HepG2 (cell line): Measurements from ENCODE around the gene PAQR6. TPM values are rescaled to one million over a fixed set of nuclear protein-coding genes. Genes with fewer than 3 reads are reported as not detected.

ENCODE experiments used
- CBX5 ChIP-seq: sonication (generic); formaldehyde crosslinking; IDR thresholded peaks from 2 replicates; pipeline ENCODE4 v1.4.0; 2020; ENCODE audit warnings: missing genetic modification reagents, borderline replicate concordance
- CREB1 ChIP-seq, 2 experiments: fragments of 450-650 bp in 1 of 2; IDR thresholded peaks; 2 replicates each; pipeline ENCODE4 v1.6.1; 2016 to 2017; ENCODE audit warnings: control low read depth in 1 of 2, mild to moderate bottlenecking in 1 of 2, missing compliant biosample characterization in 1 of 2, missing genetic modification characterization in 1 of 2
- CREM ChIP-seq, 2 experiments: sonication (generic) in 1 of 2; formaldehyde crosslinking in 1 of 2; IDR thresholded peaks; 2 replicates each; pipeline versions ENCODE4 v1.4.0 to v1.6.1; 2016 to 2020; ENCODE audit warnings: antibody characterized with exemption in 1 of 2, mild to moderate bottlenecking in 1 of 2, missing genetic modification reagents in 1 of 2
- DPF2 ChIP-seq: sonication (generic); formaldehyde crosslinking; IDR thresholded peaks from 2 replicates; pipeline ENCODE4 v1.4.0; 2020; ENCODE audit warnings: mild to moderate bottlenecking, low read depth, missing genetic modification reagents, borderline replicate concordance
- EEA1 ChIP-seq: sonication (generic); formaldehyde crosslinking; IDR thresholded peaks from 2 replicates; pipeline ENCODE4 v1.5.1; 2020; ENCODE audit warnings: mild to moderate bottlenecking, missing genetic modification reagents, borderline replicate concordance
- GABPA ChIP-seq, 2 experiments: IDR thresholded peaks; 2 replicates each; pipeline ENCODE4 v1.6.1; 2011 to 2016; ENCODE audit warnings: low read depth in 2 of 2, low read length in 1 of 2, missing biosample characterization in 1 of 2, missing genetic modification characterization in 1 of 2
- GFI1 ChIP-seq: sonication (generic); formaldehyde crosslinking; IDR thresholded peaks from 2 replicates; pipeline ENCODE4 v1.5.0; 2020; ENCODE audit warnings: missing genetic modification reagents, mild to moderate bottlenecking, borderline replicate concordance
- MAF1 ChIP-seq: sonication (generic); formaldehyde crosslinking; IDR thresholded peaks from 2 replicates; pipeline ENCODE4 v1.5.0; 2020; ENCODE audit warnings: missing genetic modification reagents, borderline replicate concordance
- MEIS2 ChIP-seq: sonication (generic); formaldehyde crosslinking; IDR thresholded peaks from 2 replicates; pipeline ENCODE4 v1.9.0; 2021; ENCODE audit warnings: mild to moderate bottlenecking, missing genetic modification reagents
- MTF2 ChIP-seq: sonication (generic); formaldehyde crosslinking; IDR thresholded peaks from 2 replicates; pipeline ENCODE4 v1.5.0; 2020; ENCODE audit warnings: missing genetic modification reagents, borderline replicate concordance
- PHF21A ChIP-seq: sonication (generic); formaldehyde crosslinking; IDR thresholded peaks from 2 replicates; pipeline ENCODE4 v1.5.0; 2020; ENCODE audit warnings: mild to moderate bottlenecking, missing genetic modification reagents
- SIX4 ChIP-seq: sonication (generic); formaldehyde crosslinking; IDR thresholded peaks from 2 replicates; pipeline ENCODE4 v1.4.0; 2020; ENCODE audit warnings: missing genetic modification reagents
- SRY ChIP-seq: sonication (generic); formaldehyde crosslinking; IDR thresholded peaks from 2 replicates; pipeline ENCODE4 v1.8.0; 2022; ENCODE audit warnings: mild to moderate bottlenecking, missing genetic modification reagents
- TAF1 ChIP-seq: sonication (generic); formaldehyde crosslinking; IDR thresholded peaks from 2 replicates; pipeline ENCODE4 v1.4.0; 2020; ENCODE audit warnings: missing genetic modification reagents
- ZFP1 ChIP-seq: IDR thresholded peaks from 2 replicates; pipeline ENCODE4 v1.6.1; 2016
- ZFP90 ChIP-seq: sonication (generic); formaldehyde crosslinking; IDR thresholded peaks from 2 replicates; pipeline ENCODE4 v1.8.0; 2022; ENCODE audit warnings: missing genetic modification reagents, mild to moderate bottlenecking, inconsistent platforms, borderline replicate concordance
- ZNF724P ChIP-seq: sonication (generic); formaldehyde crosslinking; IDR thresholded peaks from 2 replicates; pipeline ENCODE4 v1.8.0; 2022; ENCODE audit warnings: missing genetic modification reagents, borderline replicate concordance
- polyA plus RNA-seq, 8 experiments: library from polyadenylated mRNA; depleted of rRNA in 3 of 8; stranded (reverse) in 7 of 8; unstranded in 1 of 8; fragments of >200 nt; fragmentation: Illumina TruSeq in 4 of 8; extraction: Trizol in 4 of 8; gene quantifications; 2 replicates each; pipeline versions ENCODE4 v1.2.1 to v1.2.3, GENCODE V29; 2011 to 2016; ENCODE audit warnings: low read depth in 4 of 8, missing spikeins in 1 of 8, mixed read lengths in 1 of 8; ENCODE audit not compliant: insufficient read depth in 1 of 8
- total RNA-seq, 5 experiments: library from RNA; depleted of rRNA; stranded (reverse); fragments of >200 nt; fragmentation: Illumina TruSeq; extraction: Trizol; gene quantifications; 2 replicates each; pipeline ENCODE4 v1.2.3, GENCODE V29; 2016; ENCODE audit warnings: low read depth in 1 of 5
- TF ChIP-seq, protein P1 (sequence below): fragments of 450-650 bp; IDR thresholded peaks from 2 replicates; pipeline ENCODE4 v1.6.1; 2016
- TF ChIP-seq, protein P2 (sequence below): sonication (generic); formaldehyde crosslinking; IDR thresholded peaks from 2 replicates; pipeline ENCODE4 v1.4.0; 2020; ENCODE audit warnings: mild to moderate bottlenecking, missing genetic modification reagents
- TF ChIP-seq, protein P3 (sequence below), 2 experiments: sonication (generic) in 1 of 2; formaldehyde crosslinking in 1 of 2; IDR thresholded peaks; 2 replicates each; pipeline versions ENCODE4 v1.4.0 to v1.6.1; 2016 to 2020; ENCODE audit warnings: borderline replicate concordance in 1 of 2, low read depth in 1 of 2, mild to moderate bottlenecking in 1 of 2, missing genetic modification reagents in 1 of 2

Gene PAQR6
- total and polyA plus RNA-seq, 2 of the 13 experiments (the other 11 are each of a cell fraction or from before 2014, with no cell fraction given) = 0.82 to 1.4 TPM

DNA sequence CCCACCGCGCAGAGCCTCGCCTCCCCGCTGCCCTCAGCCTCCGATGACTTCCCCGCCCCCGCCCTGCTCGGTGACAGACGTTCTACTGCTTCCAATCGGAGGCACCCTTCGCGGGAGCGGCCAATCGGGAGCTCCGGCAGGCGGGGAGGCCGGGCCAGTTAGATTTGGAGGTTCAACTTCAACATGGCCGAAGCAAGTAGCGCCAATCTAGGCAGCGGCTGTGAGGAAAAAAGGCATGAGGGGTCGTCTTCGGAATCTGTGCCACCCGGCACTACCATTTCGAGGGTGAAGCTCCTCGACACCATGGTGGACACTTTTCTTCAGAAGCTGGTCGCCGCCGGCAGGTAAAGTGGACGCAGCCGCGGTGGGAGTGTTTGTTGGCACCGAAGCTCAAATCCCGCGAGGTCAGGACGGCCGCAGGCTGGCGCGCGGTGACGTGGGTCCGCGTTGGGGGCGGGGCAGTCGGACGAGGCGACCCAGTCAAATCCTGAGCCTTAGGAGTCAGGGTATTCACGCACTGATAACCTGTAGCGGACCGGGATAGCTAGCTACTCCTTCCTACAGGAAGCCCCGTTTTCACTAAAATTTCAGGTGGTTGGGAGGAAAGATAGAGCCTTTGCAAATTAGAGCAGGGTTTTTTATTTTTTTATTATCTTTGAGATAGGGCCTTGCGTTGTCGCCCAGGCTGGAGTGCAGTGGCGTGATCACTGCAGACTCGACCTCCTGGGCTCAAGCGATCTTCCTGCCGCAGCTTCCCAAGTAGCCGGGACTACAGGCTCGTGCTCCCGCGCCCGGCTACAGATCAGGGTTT is 34.8 kb downstream of the PAQR6 start, which contains the start of gene PMF1 (continued):
- TF ChIP-seq MTF2 (CRISPR knock-in tag) (no peak), TAF1 (CRISPR knock-in tag) (peak; percentile 90), DPF2 (CRISPR knock-in tag) (no peak), GFI1 (CRISPR knock-in tag) (peak; percentile 52; the same call in 1 of the 2 replicates), CREB1 (IDR thresholded peaks at IDR 0.05) (peak; percentile 90), CREB1 (CRISPR knock-in tag; IDR thresholded peaks at IDR 0.05) (peak; percentile 95), SIX4 (no peak), EEA1 (CRISPR knock-in tag) (peak; percentile 66; the same call in 1 of the 2 replicates), ZFP90 (no peak), CBX5 (CRISPR knock-in tag) (peak; percentile 62; the same call in 1 of the 2 replicates), MAF1 (CRISPR knock-in tag) (no peak), ZFP1 (CRISPR knock-in tag) (no peak), SRY (CRISPR knock-in tag) (no peak), GABPA (IDR thresholded peaks at IDR 0.05; ENCODE audit: low read depth, low read length) (no peak), GABPA (CRISPR knock-in tag; IDR thresholded peaks at IDR 0.05; ENCODE audit: low read depth) (peak; percentile 33; the same call in 1 of the 2 replicates), MEIS2 (CRISPR knock-in tag) (peak; percentile 69; the same call in 1 of the 2 replicates), ZNF724P (0 out of 2 replicates have a peak, but pooled peaks have one; percentile 68), PHF21A (CRISPR knock-in tag) (peak; percentile 69; the same call in 1 of the 2 replicates), CREM (IDR thresholded peaks at IDR 0.05) (peak; percentile 74), CREM (CRISPR knock-in tag; IDR thresholded peaks at IDR 0.05) (no peak)
- TF ChIP-seq, protein P1, sequence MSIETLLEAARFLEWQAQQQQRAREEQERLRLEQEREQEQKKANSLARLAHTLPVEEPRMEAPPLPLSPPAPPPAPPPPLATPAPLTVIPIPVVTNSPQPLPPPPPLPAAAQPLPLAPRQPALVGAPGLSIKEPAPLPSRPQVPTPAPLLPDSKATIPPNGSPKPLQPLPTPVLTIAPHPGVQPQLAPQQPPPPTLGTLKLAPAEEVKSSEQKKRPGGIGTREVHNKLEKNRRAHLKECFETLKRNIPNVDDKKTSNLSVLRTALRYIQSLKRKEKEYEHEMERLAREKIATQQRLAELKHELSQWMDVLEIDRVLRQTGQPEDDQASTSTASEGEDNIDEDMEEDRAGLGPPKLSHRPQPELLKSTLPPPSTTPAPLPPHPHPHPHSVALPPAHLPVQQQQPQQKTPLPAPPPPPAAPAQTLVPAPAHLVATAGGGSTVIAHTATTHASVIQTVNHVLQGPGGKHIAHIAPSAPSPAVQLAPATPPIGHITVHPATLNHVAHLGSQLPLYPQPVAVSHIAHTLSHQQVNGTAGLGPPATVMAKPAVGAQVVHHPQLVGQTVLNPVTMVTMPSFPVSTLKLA = no peak
- TF ChIP-seq, protein P2, sequence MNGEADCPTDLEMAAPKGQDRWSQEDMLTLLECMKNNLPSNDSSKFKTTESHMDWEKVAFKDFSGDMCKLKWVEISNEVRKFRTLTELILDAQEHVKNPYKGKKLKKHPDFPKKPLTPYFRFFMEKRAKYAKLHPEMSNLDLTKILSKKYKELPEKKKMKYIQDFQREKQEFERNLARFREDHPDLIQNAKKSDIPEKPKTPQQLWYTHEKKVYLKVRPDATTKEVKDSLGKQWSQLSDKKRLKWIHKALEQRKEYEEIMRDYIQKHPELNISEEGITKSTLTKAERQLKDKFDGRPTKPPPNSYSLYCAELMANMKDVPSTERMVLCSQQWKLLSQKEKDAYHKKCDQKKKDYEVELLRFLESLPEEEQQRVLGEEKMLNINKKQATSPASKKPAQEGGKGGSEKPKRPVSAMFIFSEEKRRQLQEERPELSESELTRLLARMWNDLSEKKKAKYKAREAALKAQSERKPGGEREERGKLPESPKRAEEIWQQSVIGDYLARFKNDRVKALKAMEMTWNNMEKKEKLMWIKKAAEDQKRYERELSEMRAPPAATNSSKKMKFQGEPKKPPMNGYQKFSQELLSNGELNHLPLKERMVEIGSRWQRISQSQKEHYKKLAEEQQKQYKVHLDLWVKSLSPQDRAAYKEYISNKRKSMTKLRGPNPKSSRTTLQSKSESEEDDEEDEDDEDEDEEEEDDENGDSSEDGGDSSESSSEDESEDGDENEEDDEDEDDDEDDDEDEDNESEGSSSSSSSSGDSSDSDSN (CRISPR knock-in tag) = 0 out of 2 replicates have a peak, but pooled peaks have one; percentile 49
- TF ChIP-seq, protein P3, sequence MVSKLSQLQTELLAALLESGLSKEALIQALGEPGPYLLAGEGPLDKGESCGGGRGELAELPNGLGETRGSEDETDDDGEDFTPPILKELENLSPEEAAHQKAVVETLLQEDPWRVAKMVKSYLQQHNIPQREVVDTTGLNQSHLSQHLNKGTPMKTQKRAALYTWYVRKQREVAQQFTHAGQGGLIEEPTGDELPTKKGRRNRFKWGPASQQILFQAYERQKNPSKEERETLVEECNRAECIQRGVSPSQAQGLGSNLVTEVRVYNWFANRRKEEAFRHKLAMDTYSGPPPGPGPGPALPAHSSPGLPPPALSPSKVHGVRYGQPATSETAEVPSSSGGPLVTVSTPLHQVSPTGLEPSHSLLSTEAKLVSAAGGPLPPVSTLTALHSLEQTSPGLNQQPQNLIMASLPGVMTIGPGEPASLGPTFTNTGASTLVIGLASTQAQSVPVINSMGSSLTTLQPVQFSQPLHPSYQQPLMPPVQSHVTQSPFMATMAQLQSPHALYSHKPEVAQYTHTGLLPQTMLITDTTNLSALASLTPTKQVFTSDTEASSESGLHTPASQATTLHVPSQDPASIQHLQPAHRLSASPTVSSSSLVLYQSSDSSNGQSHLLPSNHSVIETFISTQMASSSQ (IDR thresholded peaks at IDR 0.05; ENCODE audit: low read depth) = no peak
- TF ChIP-seq, protein P3 (CRISPR knock-in tag; IDR thresholded peaks at IDR 0.05; ENCODE audit: borderline replicate concordance) = peak; percentile 73; the same call in 1 of the 2 replicates
